ENCODE results near the gene RNF128. TPM values are rescaled to one million over a fixed set of nuclear protein-coding genes. Genes with fewer than 3 reads are reported as not detected.
A peak's percentile ranks its signal among the peaks of the same experiment; 100 is the strongest.

RNF128 gene
- total RNA-seq, 1 donor from 2014 or later: 15.4 TPM

GRCh38 chrX:106780264-106780663, 53.8 kb downstream of the RNF128 start:
- ATAC-seq (no peak), DNase-seq (no peak)
- intact Hi-C loops (cut with DNase I): no loop called here
- H3K36me3 ChIP-seq: no peaks in the 10 kb centered on the region
- no peaks in the 10 kb centered on the region for H3K4me1 ChIP-seq
- TF ChIP-seq CTCF (IDR thresholded peaks at IDR 0.05): no peak
- no peaks in the 10 kb centered on the region for H3K27me3 ChIP-seq (ENCODE audit: low read depth)
- H3K27ac ChIP-seq: no peak overlapping the region
- no peaks in the 10 kb centered on the region for H3K9me3 ChIP-seq
- H3K4me3 ChIP-seq: no peak overlapping the region

GRCh38 chrX:106780664-106781377, 54.3 kb downstream of the RNF128 start:
- Histone ChIP-seq H3K27ac (no peak overlapping the region), H3K4me1 (no peaks in the 10 kb centered on the region), H3K27me3 (ENCODE audit: low read depth) (no peaks in the 10 kb centered on the region), H3K36me3 (no peaks in the 10 kb centered on the region), H3K4me3 (no peak overlapping the region), H3K9me3 (no peaks in the 10 kb centered on the region)
- TF ChIP-seq CTCF (IDR thresholded peaks at IDR 0.05): no peak
- intact Hi-C loops (cut with DNase I): no loop called here
- DNase-seq (no peak), ATAC-seq (peak in 1 of 2 donors; percentile 31)

GRCh38 chrX:106783716-106784115, 57.2 kb downstream of the RNF128 start:
- no peak for DNase-seq
- Histone ChIP-seq H3K9me3 (no peaks in the 10 kb centered on the region), H3K27me3 (ENCODE audit: low read depth) (no peaks in the 10 kb centered on the region), H3K36me3 (no peaks in the 10 kb centered on the region), H3K4me1 (no peaks in the 10 kb centered on the region), H3K4me3 (no peak overlapping the region), H3K27ac (no peak overlapping the region)
- ATAC-seq: no peak
- no peak for TF ChIP-seq CTCF (IDR thresholded peaks at IDR 0.05)
- intact Hi-C loops (cut with DNase I): no loop called here

GRCh38 chrX:106791495-106791894, 65.0 kb downstream of the RNF128 start:
- no peak for ATAC-seq
- Histone ChIP-seq H3K4me1 (no peaks in the 10 kb centered on the region), H3K4me3 (no peak overlapping the region), H3K27ac (no peak overlapping the region), H3K9me3 (no peaks in the 10 kb centered on the region), H3K36me3 (no peaks in the 10 kb centered on the region), H3K27me3 (ENCODE audit: low read depth) (no peaks in the 10 kb centered on the region)
- DNase-seq: no peak
- peak; percentile 22 for TF ChIP-seq CTCF (IDR thresholded peaks at IDR 0.05)
- intact Hi-C loops (cut with DNase I): no loop called here

GRCh38 chrX:106802063-106802387, 75.5 kb downstream of the RNF128 start:
- ATAC-seq (peak; percentile 48 to 60), DNase-seq (no peak)
- intact Hi-C loops (cut with DNase I): no loop called here
- H3K9me3 ChIP-seq: no peaks in the 10 kb centered on the region
- H3K27ac ChIP-seq: peak overlapping the region; percentile 27
- no peaks in the 10 kb centered on the region for H3K36me3 ChIP-seq
- no peaks in the 10 kb centered on the region for H3K27me3 ChIP-seq (ENCODE audit: low read depth)
- no peaks in the 10 kb centered on the region for H3K4me1 ChIP-seq
- no peak for TF ChIP-seq CTCF (IDR thresholded peaks at IDR 0.05)
- peak overlapping the region; percentile 63 for H3K4me3 ChIP-seq

All from lower lobe of right lung (tissue), 2 donors.